ENCODE data around the gene COPS9. TPM values are rescaled to one million over a fixed set of nuclear protein-coding genes. Genes with fewer than 3 reads are reported as not detected.

The COPS9 gene
- total RNA-seq, 2 experiments from 2014 or later = 155 to 158 TPM

- DNase-seq = no peak
- no peaks in the 10 kb centered on the region for H3K27me3 Mint-ChIP-seq
- H3K27ac Mint-ChIP-seq = no peak overlapping the region
- H3K9me3 Mint-ChIP-seq = no peaks in the 10 kb centered on the region
- no peak overlapping the region for H3K4me3 Mint-ChIP-seq
- H3K36me3 Mint-ChIP-seq = no peaks in the 10 kb centered on the region
- H3K4me1 Mint-ChIP-seq = no peaks in the 10 kb centered on the region
Observed at GRCh38 chr2:240161087-240161750, 25.1 kb upstream of the COPS9 start.

- H3K27ac Mint-ChIP-seq = no peak overlapping the region
- no peaks in the 10 kb centered on the region for H3K36me3 Mint-ChIP-seq
- H3K4me3 Mint-ChIP-seq = no peak overlapping the region
- DNase-seq = no peak
- no peaks in the 10 kb centered on the region for H3K4me1 Mint-ChIP-seq
- H3K9me3 Mint-ChIP-seq = no peaks in the 10 kb centered on the region
- H3K27me3 Mint-ChIP-seq = no peaks in the 10 kb centered on the region
Observed at GRCh38 chr2:240160291-240161086, 24.4 kb upstream of the COPS9 start.

GRCh38 chr2:240159251-240159839 is 23.2 kb upstream of the COPS9 start:
- H3K9me3 Mint-ChIP-seq = no peaks in the 10 kb centered on the region
- no peaks in the 10 kb centered on the region for H3K27me3 Mint-ChIP-seq
- H3K4me1 Mint-ChIP-seq = no peaks in the 10 kb centered on the region
- no peaks in the 10 kb centered on the region for H3K36me3 Mint-ChIP-seq
- H3K27ac Mint-ChIP-seq = no peak overlapping the region
- no peak overlapping the region for H3K4me3 Mint-ChIP-seq
- no peak for DNase-seq

GRCh38 chr2:240157147-240157470 is 21.0 kb upstream of the COPS9 start:
- H3K4me3 Mint-ChIP-seq = no peak overlapping the region
- peaks cover 2% of the 10 kb centered on the region for H3K9me3 Mint-ChIP-seq
- peaks cover 6% of the 10 kb centered on the region for H3K27me3 Mint-ChIP-seq
- no peak for DNase-seq
- H3K4me1 Mint-ChIP-seq = no peaks in the 10 kb centered on the region
- no peak overlapping the region for H3K27ac Mint-ChIP-seq
- H3K36me3 Mint-ChIP-seq = no peaks in the 10 kb centered on the region

GRCh38 chr2:240156435-240157146 is 20.5 kb upstream of the COPS9 start:
- H3K9me3 Mint-ChIP-seq = peaks cover 2% of the 10 kb centered on the region
- DNase-seq = no peak
- H3K36me3 Mint-ChIP-seq = no peaks in the 10 kb centered on the region
- no peak overlapping the region for H3K4me3 Mint-ChIP-seq
- no peaks in the 10 kb centered on the region for H3K4me1 Mint-ChIP-seq
- peaks cover 10% of the 10 kb centered on the region for H3K27me3 Mint-ChIP-seq
- no peak overlapping the region for H3K27ac Mint-ChIP-seq

- Mint-ChIP-seq H3K27me3 (peaks cover 14% of the 10 kb centered on the region), H3K4me1 (no peaks in the 10 kb centered on the region), H3K4me3 (no peak overlapping the region), H3K27ac (no peak overlapping the region), H3K36me3 (no peaks in the 10 kb centered on the region), H3K9me3 (peaks cover 2% of the 10 kb centered on the region)
- DNase-seq = no peak
Observed at GRCh38 chr2:240155745-240156390, 19.8 kb upstream of the COPS9 start.

GRCh38 chr2:240155048-240155744 is 19.1 kb upstream of the COPS9 start:
- no peak for DNase-seq
- Mint-ChIP-seq H3K4me1 (no peaks in the 10 kb centered on the region), H3K27ac (no peak overlapping the region), H3K9me3 (peaks cover 2% of the 10 kb centered on the region), H3K36me3 (no peaks in the 10 kb centered on the region), H3K4me3 (no peak overlapping the region), H3K27me3 (peaks cover 15% of the 10 kb centered on the region)

GRCh38 chr2:240154606-240155005 is 18.5 kb upstream of the COPS9 start:
- DNase-seq = no peak
- H3K36me3 Mint-ChIP-seq = no peaks in the 10 kb centered on the region

GRCh38 chr2:240153418-240153817 is 17.3 kb upstream of the COPS9 start:
- Mint-ChIP-seq H3K36me3 (no peaks in the 10 kb centered on the region), H3K27me3 (peaks cover 18% of the 10 kb centered on the region), H3K4me3 (no peak overlapping the region)

More at GRCh38 chr2:240154606-240155005, 18.5 kb upstream of the COPS9 start:
- Mint-ChIP-seq H3K27ac (no peak overlapping the region), H3K4me3 (no peak overlapping the region), H3K4me1 (no peaks in the 10 kb centered on the region), H3K9me3 (peaks cover 2% of the 10 kb centered on the region), H3K27me3 (peaks cover 18% of the 10 kb centered on the region)

GRCh38 chr2:240151477-240152031 is 15.4 kb upstream of the COPS9 start:
- DNase-seq = no peak
- Mint-ChIP-seq H3K27me3 (peaks cover 18% of the 10 kb centered on the region), H3K4me3 (no peak overlapping the region)

More at GRCh38 chr2:240153418-240153817, 17.3 kb upstream of the COPS9 start:
- H3K9me3 Mint-ChIP-seq = peaks cover 2% of the 10 kb centered on the region
- H3K27ac Mint-ChIP-seq = no peak overlapping the region
- H3K4me1 Mint-ChIP-seq = no peaks in the 10 kb centered on the region
- no peak for DNase-seq

GRCh38 chr2:240149943-240150784 is 14.1 kb upstream of the COPS9 start:
- H3K9me3 Mint-ChIP-seq = peaks cover 2% of the 10 kb centered on the region

More at GRCh38 chr2:240151477-240152031, 15.4 kb upstream of the COPS9 start:
- no peaks in the 10 kb centered on the region for H3K36me3 Mint-ChIP-seq
- no peaks in the 10 kb centered on the region for H3K4me1 Mint-ChIP-seq
- H3K27ac Mint-ChIP-seq = no peak overlapping the region
- peaks cover 2% of the 10 kb centered on the region for H3K9me3 Mint-ChIP-seq

GRCh38 chr2:240147911-240148587 is 11.9 kb upstream of the COPS9 start:
- Mint-ChIP-seq H3K4me1 (no peaks in the 10 kb centered on the region), H3K27me3 (peaks cover 21% of the 10 kb centered on the region), H3K9me3 (peaks cover 2% of the 10 kb centered on the region), H3K4me3 (no peak overlapping the region), H3K36me3 (no peaks in the 10 kb centered on the region), H3K27ac (no peak overlapping the region)
- DNase-seq = no peak

More at GRCh38 chr2:240149943-240150784, 14.1 kb upstream of the COPS9 start:
- Mint-ChIP-seq H3K4me1 (no peaks in the 10 kb centered on the region), H3K27me3 (peaks cover 18% of the 10 kb centered on the region), H3K36me3 (no peaks in the 10 kb centered on the region), H3K27ac (no peak overlapping the region), H3K4me3 (no peak overlapping the region)
- peak; percentile 33 for DNase-seq

GRCh38 chr2:240147382-240147781 is 11.3 kb upstream of the COPS9 start:
- Mint-ChIP-seq H3K4me3 (no peak overlapping the region), H3K27ac (no peak overlapping the region), H3K27me3 (peaks cover 17% of the 10 kb centered on the region), H3K36me3 (no peaks in the 10 kb centered on the region), H3K9me3 (no peaks in the 10 kb centered on the region), H3K4me1 (no peaks in the 10 kb centered on the region)
- DNase-seq = no peak

Data from activated naive CD8-positive, alpha-beta T cell treated with anti-CD3 and anti-CD28 coated beads for 36 hours (primary cell).